HG02678 (cell line): ENCODE data around the gene PITRM1.

Source experiments
- ATAC-seq: cut with Tn5 transposase; IDR thresholded peaks from one replicate; pipeline ENCODE4 v1.9.1; 2021; ENCODE audit warnings: mild to moderate bottlenecking, moderate library complexity; ENCODE audit not compliant: unreplicated experiment

The PITRM1 gene

DNA sequence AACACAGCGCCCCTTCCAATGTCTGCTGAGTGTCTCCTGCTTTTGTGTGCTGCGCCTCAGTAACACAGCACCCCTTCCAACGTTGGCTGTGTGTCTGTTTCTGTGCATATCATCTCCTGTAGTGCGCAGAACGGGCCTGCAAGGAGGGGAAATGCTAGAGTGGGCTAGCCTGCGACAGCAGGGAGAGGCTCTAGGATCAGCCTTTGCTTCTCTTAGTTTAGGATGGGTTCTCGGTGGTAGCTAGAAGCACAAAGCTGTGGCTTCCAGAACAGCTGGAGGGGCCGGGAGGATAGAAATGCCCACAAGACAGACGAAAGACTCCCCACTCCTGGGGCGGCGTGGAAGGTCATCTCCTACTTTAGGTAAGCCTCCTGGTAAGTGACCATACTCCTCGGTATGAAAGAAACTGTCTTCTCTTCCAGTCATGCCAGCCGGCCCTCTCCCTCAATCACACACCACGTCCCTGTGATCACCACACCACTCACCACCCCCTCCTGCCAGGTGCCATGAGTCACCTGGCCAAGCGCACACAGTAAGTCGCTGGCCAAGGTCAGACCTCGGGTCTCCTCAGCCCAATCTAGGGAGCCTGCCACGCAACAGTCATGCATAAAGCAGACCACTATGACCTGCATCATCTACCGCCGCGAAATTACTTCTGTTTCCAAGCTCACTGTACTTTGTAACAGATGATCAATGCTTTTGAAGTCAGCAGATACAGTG lies 4.8 kb downstream of the PITRM1 start:
- ATAC-seq, result no peak

DNA sequence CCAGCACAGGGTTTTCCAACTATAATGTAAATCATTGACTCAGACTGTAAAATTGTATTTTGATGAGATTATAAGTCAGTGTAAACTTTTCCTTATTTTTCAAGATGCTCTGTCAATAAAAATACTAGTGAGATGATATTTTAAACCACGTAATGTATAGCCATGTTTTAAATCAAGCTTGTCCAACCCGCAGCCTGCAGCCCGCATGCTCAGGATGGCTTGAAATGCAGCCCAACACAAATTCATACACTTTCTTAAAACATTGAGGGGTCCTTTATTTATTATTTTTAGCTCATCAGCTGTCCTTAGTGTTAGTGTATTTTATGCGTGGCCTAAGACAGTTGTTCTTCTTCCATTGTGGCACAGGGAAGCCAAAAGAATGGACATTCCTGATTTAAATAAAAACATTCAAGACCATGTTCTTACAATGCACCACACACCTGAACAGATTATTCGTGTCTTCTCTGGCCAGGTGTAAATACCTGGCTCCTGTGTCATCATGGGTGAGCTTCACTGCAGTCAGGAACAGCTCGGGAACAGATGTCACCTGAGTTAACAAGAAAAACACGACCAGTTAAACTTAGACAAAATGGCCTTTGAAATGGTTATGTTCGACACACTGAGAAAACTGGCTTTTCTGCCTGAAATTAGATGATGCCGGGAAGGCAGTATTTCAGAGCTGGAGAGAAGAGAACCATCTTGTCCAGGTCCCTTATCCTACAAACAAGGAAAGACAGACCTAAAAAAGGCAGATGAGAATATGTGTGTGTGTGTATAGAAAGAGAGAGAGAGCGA lies 5.9 kb downstream of the PITRM1 start:
- ATAC-seq, result no peak

DNA sequence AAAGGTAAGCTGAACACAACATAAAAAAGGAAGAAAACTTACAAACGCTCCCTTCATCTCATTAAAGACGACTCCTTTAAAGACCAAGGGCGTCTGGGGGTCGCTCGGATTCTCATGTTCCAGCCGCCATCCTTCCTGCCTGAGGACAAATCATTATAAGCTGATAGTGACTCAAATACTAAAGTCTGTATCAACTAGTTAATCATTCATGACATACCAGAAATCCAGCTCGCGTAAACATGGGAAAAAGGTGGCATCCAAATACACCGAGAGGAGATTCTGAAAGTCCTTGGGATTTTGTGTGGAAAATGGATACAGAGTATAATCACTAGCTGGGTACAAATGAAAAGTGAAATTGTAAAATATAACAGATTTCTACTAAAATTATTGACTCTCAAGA lies 7.4 kb downstream of the PITRM1 start:
- ATAC-seq, result no peak

DNA sequence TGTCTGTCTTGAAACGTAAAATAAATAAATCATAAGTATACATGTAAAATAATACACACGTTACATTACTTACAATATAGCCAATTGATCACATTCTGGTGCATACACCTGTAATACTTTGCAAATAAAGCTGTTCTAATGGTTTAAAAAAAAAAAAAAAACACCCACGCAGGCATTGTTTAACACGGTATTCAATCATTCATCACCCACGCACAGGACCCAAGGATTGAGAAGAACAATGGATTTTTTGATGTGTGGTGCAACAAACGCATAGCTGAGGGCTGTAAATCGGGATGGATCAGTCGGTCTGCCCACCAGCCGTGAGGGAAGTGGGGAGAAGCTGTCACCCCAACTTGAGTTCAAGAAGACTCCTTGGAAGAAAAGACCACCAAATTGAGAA lies 8.7 kb downstream of the PITRM1 start:
- ATAC-seq, result no peak

DNA sequence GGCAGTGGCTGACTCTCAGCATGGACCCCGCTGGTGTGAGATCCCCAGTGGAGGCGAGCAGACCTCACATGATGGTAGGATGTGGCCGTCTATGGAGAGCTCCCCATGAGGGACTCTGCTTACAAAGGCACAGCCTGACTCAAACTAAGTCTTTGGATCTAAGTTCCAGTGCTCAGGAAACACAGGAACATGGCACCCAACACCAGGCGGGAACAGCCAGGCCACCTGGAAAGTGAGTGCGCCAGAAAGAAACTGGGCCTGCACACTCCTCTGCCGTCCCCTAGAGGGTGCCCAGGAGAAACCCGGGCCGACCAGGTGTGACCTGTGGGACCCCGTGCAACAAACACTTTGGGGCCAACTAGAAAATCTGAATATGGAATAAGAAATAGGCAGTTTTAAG lies 10.0 kb downstream of the PITRM1 start:
- no peak for ATAC-seq

DNA sequence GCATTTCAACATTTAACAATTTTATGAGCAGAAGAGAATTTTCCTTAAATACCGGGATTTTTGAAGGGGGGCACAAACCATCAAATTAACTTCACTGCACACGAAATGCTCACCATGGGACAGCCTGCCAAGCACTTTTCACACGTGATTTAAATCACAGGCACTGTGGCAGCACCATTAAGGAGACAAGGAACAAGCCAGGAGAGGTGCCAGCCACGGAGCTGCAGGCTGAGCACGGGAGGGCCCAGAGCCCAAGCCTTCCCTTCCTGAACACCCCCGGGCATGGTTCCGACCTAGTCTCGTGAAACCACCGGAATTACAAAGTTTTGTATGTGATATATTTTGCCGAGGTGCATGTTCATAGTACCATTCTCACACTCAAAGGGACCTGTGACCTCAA lies 13.4 kb downstream of the PITRM1 start:
- no peak for ATAC-seq

DNA sequence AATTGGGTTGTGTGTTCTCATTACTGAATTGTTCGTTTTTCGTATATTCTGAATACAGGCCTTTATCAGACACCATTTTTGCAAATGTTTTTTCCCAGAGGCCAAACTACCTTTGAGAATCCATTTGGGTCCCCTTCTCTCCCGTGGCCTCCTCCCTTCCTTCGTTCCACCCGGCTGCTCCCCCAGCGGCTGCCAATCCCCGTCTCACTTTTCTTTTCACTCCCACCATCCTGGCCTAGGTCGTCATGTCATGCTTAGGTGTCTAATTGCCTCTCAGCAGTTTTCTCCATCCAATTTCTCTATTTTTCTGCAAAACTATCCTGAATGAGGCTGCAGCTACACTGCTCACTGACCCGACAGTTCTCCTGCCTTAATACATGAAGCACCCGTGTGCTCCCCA lies 17.9 kb downstream of the PITRM1 start:
- ATAC-seq, result no peak

DNA sequence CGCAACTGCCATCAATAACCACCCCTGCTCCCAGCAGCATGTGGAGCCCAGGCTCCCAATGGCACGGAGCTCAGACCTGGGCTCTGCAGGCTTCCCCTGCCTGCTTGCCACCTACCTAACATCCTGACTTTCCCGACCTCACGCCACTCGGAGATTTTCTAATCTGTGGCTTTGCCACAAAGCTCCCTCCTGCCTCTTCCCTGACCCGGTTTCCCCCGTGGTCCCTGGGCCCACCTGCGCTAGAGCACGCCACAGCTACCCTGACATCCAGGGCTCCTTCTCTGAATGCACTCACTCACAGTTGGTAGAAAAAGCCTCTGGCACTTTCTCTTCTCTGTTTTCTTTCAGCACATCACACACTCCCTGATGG lies 20.0 kb downstream of the PITRM1 start:
- ATAC-seq, result no peak

DNA sequence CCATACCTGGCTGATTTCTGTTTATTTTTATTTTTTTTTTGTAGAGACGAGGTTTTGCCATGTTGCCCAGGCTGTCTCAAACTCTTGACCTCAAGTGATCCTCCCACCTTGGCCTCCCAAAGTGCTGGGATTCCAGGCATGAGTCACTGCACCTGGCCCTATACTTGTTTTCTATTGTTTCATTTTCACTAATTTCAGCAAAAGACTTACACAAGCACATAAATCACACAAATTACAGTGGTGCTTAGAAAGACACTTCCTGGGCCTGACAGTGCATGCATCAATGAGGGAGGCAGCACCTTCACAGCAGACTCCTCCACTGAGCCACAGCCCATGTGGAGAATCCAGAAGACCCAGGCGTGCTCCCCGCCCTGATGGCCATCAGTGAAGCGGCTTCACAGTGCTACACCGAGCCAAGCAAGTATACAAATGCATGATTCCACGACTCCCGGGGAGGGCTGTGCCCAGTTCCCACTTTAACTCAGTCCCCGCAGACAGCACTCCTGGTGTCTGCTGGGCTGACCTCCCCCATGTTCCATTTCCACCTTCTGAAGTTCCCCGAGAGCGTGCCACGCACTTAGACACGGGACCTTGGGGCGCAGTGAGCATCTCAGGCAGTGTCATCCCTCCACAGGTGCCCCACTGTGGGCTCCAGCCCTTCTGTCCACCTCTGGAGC lies 20.6 kb downstream of the PITRM1 start:
- ATAC-seq, result no peak

DNA sequence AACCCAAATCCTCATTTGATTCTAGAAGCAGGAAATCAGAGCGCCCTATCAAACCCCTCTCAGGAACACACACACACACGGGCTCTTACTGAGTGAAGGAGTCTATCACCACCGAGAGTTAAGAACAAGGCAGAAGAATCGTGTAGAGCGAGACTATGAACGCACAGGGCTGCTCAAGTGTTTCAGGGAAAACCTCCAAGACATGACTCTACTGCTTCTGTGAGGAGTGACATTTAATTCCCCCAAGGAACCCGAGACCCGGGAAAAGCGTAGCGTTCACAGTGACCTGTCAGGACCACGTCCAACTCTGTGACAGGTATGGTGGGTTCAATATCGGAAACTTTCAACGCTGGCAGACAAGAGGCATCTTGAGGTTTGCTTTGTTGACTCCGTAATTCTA lies 21.6 kb downstream of the PITRM1 start:
- ATAC-seq, result no peak

DNA sequence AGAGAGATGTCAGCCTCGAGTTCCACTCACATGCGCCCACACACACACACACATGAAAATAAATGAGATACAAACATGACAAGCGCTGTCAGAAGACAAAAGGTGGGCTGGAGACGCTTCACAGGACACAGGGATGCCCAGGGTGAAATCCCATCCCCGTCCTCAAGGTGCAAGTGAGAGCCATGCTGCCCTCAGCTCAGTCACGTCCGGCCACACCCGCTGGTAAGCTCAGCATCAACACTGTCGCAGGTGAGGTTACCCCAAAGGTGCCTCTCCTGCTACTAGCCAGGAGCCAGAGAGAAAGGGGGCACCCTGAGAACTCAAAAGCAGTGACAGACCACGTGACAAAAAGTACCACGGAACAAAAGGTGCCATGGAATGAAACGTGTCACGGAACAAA lies 22.2 kb downstream of the PITRM1 start:
- no peak for ATAC-seq

DNA sequence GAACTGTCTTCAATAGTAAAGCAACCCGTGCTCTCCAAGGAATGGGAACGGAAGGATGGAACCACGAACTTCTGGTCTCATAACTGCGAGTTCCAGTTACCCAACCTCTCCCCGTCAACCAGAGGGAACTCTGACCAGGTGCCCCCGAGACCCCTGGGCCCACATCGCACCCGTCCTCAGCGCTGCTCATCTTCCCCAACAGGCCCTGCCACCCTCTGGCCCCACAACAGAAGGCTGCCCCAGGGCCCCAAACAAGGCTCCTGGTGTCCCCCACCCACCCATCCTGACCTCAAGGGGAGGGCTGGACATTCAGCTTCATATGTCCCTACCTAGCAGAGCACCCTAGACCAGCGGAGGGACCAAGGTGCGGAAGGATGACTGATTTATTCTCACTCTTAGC lies 22.7 kb downstream of the PITRM1 start:
- ATAC-seq, result no peak

DNA sequence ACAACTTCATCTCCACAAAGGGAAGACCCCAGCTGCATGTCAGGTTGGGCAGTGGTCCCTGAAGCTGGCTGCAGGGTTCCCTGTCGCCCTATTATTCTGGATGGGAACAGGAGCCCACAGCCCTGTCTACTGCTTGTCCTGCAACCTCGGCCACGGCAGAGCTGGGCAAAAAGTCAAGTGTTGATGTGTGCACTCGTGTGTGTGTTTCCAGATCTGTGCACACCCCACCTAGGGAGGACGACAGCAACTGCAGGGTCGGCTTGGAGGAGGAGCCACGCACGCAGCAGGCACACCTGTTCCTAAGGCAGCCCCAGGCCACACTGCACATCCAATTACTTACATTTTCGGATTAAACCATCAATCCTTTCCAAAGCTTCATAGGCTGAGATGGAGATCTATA lies 23.6 kb downstream of the PITRM1 start:
- no peak for ATAC-seq

DNA sequence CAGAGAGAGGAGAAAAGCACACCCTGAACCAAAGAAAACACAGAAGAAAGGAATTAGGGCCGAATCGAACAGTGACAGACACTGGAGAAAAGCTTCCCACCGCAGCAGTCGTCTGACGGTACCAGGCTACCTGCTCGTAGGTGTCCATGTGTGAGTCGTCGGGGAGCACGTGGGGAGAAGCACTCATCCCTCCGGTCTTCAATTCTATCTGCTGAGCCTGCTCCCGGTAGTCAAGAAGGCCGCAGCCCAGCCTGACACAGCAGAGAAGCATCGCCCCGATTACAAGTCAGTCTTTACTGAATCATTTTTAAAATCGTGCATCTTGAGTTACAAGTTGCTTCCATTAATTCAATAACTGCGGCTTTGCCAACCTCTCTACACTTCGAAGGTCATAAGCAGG lies 24.5 kb downstream of the PITRM1 start:
- ATAC-seq, result no peak

DNA sequence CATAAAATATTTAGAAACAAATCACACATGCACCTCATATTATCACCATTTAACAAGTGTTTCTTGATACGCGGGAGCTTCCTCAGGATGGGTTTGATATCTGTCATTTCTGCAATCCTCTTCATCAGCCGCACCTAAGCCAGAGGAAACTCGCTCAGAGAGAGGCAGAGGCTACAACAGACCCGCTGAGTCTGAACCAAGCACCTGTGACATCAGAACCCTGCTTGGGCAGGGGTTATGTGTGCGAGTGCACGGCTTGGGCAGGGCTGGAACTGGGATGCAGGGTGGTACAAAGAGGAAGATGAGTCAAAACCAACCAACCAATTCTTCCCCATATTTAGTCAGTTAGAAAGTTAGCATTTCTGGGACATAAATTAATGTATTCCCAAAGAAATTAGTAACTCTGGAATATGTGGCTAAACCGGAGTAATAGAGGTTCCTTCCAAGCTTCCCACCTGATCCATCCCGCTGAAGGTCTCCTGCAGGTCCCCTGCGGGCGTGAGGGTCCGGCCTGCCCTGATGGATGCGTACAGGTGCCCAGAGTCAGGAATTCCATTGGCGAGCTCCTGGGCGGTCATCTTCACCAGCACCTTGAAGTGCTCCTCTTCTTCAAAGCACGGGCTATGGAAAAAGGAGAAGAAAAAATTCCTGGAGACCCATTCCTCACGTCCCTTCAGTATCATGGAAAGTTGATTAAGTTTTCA lies 25.3 kb downstream of the PITRM1 start:
- ATAC-seq, result no peak

DNA sequence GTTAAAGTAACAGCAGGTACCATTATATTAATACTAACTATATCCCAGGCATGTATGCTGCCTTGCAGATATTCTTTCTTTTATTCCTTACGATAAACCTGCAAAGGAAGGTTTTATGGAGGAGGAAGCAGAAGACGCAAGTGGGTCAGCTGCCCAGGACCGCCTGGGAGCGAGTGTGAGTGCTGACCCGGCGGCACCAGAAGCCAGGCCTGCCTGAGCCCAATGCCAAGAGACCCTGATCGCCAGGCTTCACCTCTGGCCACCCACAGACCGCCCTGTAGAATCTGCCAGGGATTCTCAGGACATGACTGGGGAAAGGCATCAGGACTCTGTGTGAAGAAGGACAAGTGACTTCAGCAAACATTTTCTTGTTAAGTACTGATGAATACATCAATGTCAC lies 26.3 kb downstream of the PITRM1 start:
- ATAC-seq, result no peak

DNA sequence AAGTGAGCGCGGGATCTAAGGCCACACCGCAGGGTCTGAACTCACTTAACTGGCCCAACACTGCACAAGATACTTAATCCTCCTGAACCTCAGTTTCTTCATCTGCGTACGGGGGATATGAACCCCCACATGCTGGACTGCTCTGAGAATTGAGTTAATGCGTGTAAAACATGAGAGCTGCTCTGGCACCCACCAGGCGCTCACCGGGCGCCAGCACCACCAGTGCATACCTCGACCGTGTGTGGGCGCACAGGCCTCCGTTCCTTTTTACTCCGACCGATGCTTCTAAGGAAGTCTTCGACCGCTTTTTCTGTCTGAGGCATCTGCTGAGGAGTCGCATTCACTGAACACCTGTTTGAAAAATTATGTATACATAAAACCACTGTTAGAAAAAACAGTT lies 27.2 kb downstream of the PITRM1 start:
- no peak for ATAC-seq

DNA sequence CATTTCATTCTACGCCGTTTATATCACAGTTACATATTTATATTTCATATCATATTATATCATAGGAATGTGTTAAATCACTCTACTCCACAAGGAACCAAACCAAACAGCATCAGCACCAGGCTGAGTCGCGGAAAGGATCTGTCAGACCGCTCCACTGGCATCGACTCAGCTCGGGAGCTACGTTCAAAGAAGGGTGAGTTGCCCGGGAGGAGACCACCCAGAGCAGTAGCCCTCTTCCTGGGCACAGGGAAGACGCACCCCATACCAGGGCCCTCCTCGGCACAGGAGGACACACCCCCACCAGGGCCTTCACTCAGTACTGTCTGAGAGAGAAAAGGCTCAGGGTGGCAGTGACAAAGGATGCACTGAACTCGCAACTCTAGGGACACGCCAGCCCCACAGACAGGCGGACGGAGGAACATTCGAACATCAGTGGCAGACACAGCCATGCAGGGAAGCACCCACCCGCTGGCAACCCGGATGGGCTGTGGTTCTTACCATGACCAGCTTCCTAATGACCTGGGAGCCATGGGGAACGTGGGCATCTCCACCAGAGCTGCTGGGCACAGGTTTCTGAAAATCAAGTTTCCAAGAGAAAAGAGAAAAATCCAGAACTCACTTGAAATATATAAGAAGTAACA lies 28.7 kb downstream of the PITRM1 start:
- ATAC-seq, result no peak

DNA sequence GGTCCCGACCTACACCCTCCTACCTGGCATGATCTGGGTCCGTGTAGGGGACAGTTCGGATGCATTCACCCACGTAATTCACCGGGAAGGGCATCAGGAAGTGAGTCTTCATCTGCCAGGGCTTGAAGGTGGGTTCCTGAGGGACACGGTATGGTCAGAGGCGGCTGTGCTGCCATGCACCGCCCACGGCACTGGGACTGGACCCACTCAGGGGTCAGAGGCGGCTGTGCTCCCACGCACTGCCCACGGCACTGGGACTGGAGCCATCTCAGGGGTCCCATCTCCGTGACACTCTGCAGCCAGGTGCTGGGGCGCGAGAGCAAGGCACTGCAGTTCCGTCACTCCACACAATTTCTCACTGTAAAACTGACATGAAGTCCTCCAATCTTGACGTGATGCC lies 29.2 kb downstream of the PITRM1 start:
- ATAC-seq, result no peak

DNA sequence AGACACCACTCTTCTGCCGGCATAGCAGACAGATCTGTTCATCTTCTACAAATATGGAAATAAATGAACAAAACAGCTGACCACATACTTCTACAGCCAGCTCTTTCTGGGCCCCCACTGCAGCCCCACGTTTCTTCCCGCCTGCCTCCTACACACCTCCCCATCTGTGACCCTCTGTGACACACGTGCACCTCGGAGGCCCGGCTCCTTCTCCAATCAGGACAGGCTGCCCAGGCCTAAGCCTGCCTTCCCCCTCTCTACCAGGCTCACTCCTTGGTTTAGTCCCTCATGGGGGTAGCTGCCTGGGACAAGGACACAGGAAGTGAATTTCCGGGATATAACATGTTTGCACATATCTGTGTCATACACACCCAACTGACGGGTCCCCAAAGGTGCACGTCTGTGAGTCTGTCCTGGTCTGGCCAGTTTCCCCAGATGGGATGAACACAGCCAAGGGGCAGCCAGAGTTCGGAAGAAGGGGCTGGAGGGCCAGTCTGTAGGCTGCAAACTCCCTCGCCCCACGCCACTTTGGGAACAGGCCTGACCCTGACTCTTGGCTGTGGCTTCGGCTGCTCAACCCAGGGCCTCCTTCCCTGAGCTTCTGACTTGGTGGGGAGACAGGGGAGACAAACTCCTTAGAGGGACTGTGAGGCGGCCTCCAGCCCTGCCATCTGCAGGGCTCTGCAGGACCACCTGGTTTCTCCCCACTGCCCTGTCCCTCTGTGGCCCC lies 30.3 kb downstream of the PITRM1 start:
- no peak for ATAC-seq
